Ovary (tissue), 9 donors: ENCODE results near the gene YDJC. TPM values are rescaled to one million over a fixed set of nuclear protein-coding genes. Genes with fewer than 3 reads are reported as not detected.

Source experiments
- DNase-seq, 5 donors: peaks; one replicate each; pipeline ENCODE4 v3.0.0-alpha.2; 2019 to 2020
- H3K27ac ChIP-seq, 2 donors: fragments of 200-600 bp; one replicate each; pipeline versions ENCODE4 v1.5.1 to v1.8.0; 2019 to 2022
- H3K27me3 ChIP-seq: fragments of 200-600 bp; one replicate; pipeline ENCODE4 v1.8.0; 2022
- H3K36me3 ChIP-seq: fragments of 200-600 bp; sonication (generic); one replicate; pipeline ENCODE4 v1.5.1; 2019
- H3K4me1 ChIP-seq: one replicate; pipeline ENCODE4 v1.8.1; 2013; ENCODE audit warnings: mild to moderate bottlenecking, moderate library complexity; ENCODE audit not compliant: insufficient read depth
- H3K4me3 ChIP-seq: fragments of 200-600 bp; sonication (generic); one replicate; pipeline ENCODE4 v1.5.1; 2017
- H3K9me3 ChIP-seq, 2 donors: fragments of 200-600 bp in 1 of 2; sonication (generic) in 1 of 2; one replicate each; pipeline versions ENCODE4 v1.5.1 to v1.8.1; 2013 to 2019; ENCODE audit warnings: mild to moderate bottlenecking in 1 of 2, moderate library complexity in 1 of 2
- EP300 ChIP-seq: sonication (generic); formaldehyde crosslinking; IDR thresholded peaks from one replicate; pipeline ENCODE4 v1.6.1; 2017; ENCODE audit warnings: antibody characterized with exemption
- POLR2A ChIP-seq: fragments of 450-650 bp; IDR thresholded peaks from one replicate; pipeline ENCODE4 v1.6.1; 2017; ENCODE audit warnings: antibody characterized with exemption, mild to moderate bottlenecking, moderate library complexity
- WGBS, 3 donors: extraction: QIAGEN DNeasy Blood & Tissue Kit in 1 of 3; methylation state at CpG; one replicate each; pipeline versions ENCODE4 v1.1.5 to v1.1.7; 2013 to 2017; 5-methylcytosine and 5-hydroxymethylcytosine counted together
- intact Hi-C, 4 donors: fragments of 100-400 bp; cut with DNase I; formaldehyde crosslinking; loops; one replicate each; pipeline versions ENCODE4 v1.11.0 to v1.15.1; 2022 to 2023
- polyA plus RNA-seq, 2 donors: library from polyadenylated mRNA; stranded (reverse); fragments of 200-250 nt in 1 of 2; fragments of 350-450 nt in 1 of 2; fragmentation: Illumina TruSeq in 1 of 2; extraction: RNeasy Lipid Tissue Mini Kit (QIAGEN cat#74804) in 1 of 2; gene quantifications; one replicate each; pipeline ENCODE4 v1.2.3, GENCODE V29; 2013 to 2014
- total RNA-seq, 7 donors: library from RNA; depleted of rRNA in 2 of 7; stranded (reverse); fragments of >200 nt in 2 of 7; fragmentation: NEBNext Ultra II Directional in 3 of 7; extraction: Animal tissue kit (Norgen Biotek cat#: 25700) in 3 of 7; gene quantifications; one replicate each; pipeline versions ENCODE4 v1.1.0 to v1.2.4, GENCODE V29; 2016 to 2023
- TF ChIP-seq, protein P1 (sequence below), 3 donors: fragments of 450-650 bp in 2 of 3; fragments of 200-600 bp in 1 of 3; IDR thresholded peaks; one replicate each; pipeline versions ENCODE4 v1.5.1 to v1.8.0; 2016 to 2022; ENCODE audit warnings: antibody characterized with exemption in 3 of 3, mild to moderate bottlenecking in 1 of 3
- donor health status: DM: no; HTN: no; CAD: no; lungs with moderate emphysema.
- donor health status: DM: no; HTN: no; CAD: no.
- donor health status: Bipolar disorder and iron deficiency.
- donor health status: DM: yes; HTN: yes; CAD: no.
- donor health status: DM: no; HTN: no; CAD: no.
- donor health status: DM: yes; HTN: yes; CAD: no.

YDJC gene
- total and polyA plus RNA-seq, 9 donors, result 1.8 to 45.1 (median 17.0) TPM

DNA sequence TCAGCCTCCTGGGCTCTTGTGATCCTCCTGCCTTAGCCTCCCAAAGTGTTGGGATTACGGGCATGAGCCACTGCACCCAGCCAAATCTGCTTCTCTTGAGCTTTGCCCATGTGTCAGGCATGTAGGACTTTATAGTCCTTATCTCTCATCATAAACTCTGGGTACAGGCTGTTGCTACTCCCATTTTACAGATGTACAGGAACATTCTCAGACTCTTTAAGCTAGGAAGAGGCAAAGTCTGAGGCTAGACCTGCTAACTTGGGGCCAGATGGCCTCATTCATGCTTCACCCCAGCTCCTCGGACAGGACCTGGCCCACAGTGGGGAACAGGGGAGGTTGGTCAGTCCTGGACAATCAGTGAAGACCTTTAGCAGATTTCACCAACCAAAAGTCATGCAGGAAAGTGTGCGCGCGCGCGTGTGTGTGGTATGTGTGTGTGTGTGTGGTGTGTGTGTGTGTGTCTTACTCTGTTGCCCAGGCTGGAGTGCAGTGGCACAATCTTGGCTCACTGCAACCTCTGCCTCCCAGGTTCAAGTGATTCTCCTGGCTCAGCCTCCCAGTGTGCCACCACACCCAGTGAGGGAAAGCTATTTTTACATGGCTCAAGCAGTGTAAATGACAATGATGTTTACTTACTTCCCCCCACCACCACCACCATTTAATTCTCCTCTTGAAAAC is 23.8 kb downstream of the YDJC start:
- H3K9me3 ChIP-seq, result no peaks in the 10 kb centered on the region
- peaks cover 5% of the 10 kb centered on the region for H3K4me1 ChIP-seq
- TF ChIP-seq POLR2A (no peak), EP300 (no peak)
- TF ChIP-seq, protein P1, sequence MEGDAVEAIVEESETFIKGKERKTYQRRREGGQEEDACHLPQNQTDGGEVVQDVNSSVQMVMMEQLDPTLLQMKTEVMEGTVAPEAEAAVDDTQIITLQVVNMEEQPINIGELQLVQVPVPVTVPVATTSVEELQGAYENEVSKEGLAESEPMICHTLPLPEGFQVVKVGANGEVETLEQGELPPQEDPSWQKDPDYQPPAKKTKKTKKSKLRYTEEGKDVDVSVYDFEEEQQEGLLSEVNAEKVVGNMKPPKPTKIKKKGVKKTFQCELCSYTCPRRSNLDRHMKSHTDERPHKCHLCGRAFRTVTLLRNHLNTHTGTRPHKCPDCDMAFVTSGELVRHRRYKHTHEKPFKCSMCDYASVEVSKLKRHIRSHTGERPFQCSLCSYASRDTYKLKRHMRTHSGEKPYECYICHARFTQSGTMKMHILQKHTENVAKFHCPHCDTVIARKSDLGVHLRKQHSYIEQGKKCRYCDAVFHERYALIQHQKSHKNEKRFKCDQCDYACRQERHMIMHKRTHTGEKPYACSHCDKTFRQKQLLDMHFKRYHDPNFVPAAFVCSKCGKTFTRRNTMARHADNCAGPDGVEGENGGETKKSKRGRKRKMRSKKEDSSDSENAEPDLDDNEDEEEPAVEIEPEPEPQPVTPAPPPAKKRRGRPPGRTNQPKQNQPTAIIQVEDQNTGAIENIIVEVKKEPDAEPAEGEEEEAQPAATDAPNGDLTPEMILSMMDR (IDR thresholded peaks at IDR 0.05), result no peak
- H3K36me3 ChIP-seq, result no peaks in the 10 kb centered on the region
- DNase-seq, result no peak
- WGBS, 3 donors, result 94 to 99% (median 97%) methylated on average over 7 of the region's 7 CpGs
- no peak overlapping the region for H3K4me3 ChIP-seq
- no peak overlapping the region for H3K27ac ChIP-seq
- H3K27me3 ChIP-seq, result no peaks in the 10 kb centered on the region
- intact Hi-C loops, result loop anchor here in 1 of 4 donors (10.0 kb wide), 1 partner anchor 59 kb away; the partner anchor contains the start of gene PPIL2

DNA sequence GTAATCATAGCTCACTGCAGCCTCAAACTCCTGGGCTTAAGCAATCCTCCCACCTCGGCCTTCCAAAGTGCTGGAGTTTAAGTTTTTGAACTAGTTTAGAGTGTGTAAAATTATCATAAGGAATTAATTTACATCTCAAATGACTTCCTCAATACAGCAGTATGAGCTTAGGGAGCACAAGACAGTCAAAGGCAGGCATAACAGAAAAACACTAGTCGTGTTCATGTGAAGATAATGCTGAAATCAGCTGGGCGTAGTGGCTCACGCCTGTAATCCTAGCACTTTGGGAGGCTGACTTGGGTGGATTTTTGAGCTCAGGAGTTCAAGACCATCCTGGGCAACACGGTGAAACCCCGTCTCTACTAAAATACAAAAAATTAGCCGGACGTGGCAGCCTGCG is 25.8 kb downstream of the YDJC start:
- H3K9me3 ChIP-seq, result no peaks in the 10 kb centered on the region
- intact Hi-C loops, result loop anchor here in 1 of 4 donors (10.0 kb wide), 1 partner anchor 61 kb away; the partner anchor contains the start of gene PPIL2
- peaks cover 5% of the 10 kb centered on the region for H3K4me1 ChIP-seq
- DNase-seq, result no peak
- no peak overlapping the region for H3K27ac ChIP-seq
- H3K4me3 ChIP-seq, result no peak overlapping the region
- H3K27me3 ChIP-seq, result no peaks in the 10 kb centered on the region
- H3K36me3 ChIP-seq, result no peaks in the 10 kb centered on the region
- TF ChIP-seq EP300 (no peak), POLR2A (no peak)
- TF ChIP-seq, protein P1 (IDR thresholded peaks at IDR 0.05), result no peak
- 68 to 81% (median 69%) methylated on average over 9 of the region's 9 CpGs for WGBS, 3 donors

DNA sequence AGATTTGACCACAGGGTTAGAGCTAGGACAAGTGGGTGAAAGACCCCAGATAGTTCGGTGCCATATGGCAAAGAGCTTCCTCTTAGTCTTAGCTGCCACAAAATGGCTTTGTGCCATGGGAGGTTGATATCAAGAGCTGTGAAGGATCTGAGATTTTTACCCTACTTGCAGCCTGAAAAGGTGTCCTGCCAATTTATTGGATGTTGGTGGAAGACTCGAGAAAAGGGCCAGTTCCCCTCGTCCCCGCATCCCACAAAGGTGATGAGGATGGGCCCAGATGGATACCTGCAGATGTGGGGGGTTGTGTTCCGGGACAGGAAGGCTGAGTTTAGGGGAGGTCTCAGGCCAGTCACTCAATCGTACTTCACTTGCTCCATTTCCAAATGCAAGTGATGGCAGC is 27.2 kb downstream of the YDJC start:
- DNase-seq, result no peak
- TF ChIP-seq POLR2A (no peak), EP300 (no peak)
- TF ChIP-seq, protein P1 (IDR thresholded peaks at IDR 0.05), result no peak
- H3K27me3 ChIP-seq, result no peaks in the 10 kb centered on the region
- WGBS, 3 donors, result 90 to 96% (median 90%) methylated on average over 6 of the region's 6 CpGs
- no peak overlapping the region for H3K4me3 ChIP-seq
- H3K27ac ChIP-seq, result no peak overlapping the region
- H3K4me1 ChIP-seq, result peaks cover 5% of the 10 kb centered on the region
- no peaks in the 10 kb centered on the region for H3K9me3 ChIP-seq
- H3K36me3 ChIP-seq, result no peaks in the 10 kb centered on the region
- intact Hi-C loops, result loop anchor here in 1 of 4 donors (10.0 kb wide), 1 partner anchor 62 kb away; the partner anchor contains the start of gene PPIL2

DNA sequence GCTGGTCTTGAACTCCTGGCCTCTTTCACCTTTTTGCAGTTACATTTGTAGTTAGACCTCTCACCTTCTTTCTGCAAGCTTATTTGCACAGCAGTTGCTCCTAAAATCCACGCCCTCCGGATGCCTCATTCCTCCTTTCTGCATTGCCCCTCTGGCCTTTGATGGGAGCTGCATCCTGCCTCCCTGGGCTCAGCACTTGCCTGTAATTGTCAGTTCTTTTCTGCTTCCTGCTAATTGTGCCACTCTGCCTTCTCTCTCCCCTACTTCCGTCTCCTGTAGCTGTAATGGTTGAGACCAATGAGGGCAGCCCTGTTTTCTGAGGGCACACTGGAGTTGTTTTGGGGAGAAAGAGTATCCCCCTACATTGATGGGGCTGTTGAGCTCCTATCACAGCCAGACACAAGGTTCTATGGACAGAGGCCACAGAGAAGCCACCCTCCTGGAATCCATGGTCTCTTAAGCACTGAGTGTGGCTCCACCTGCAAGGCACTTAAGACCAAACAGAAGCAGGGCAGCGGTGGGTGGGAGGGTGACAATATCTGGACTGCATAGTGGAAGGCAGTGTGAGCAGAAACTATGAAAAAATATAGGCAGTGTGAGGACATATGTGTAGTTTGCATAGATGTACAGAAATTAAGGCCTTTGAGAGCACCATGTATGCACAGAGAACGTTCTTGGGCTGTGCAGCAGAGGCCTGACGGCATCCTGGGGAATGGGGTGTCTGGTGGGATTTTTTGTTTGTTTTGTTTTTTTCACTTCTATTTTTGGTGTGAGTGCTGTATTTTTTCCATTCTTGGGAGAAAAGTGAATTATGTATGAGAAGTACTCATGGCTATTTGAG is 30.5 kb downstream of the YDJC start:
- Histone ChIP-seq H3K27ac (no peak overlapping the region), H3K36me3 (no peaks in the 10 kb centered on the region), H3K4me1 (peaks cover 5% of the 10 kb centered on the region), H3K4me3 (no peak overlapping the region), H3K27me3 (no peaks in the 10 kb centered on the region), H3K9me3 (no peaks in the 10 kb centered on the region)
- WGBS, 3 donors, result 88 to 89% (median 88%) methylated on average over 6 of the region's 6 CpGs
- intact Hi-C loops, result no loop called here
- TF ChIP-seq EP300 (no peak), POLR2A (no peak)
- TF ChIP-seq, protein P1 (IDR thresholded peaks at IDR 0.05), result no peak
- no peak for DNase-seq
